Measurements from ENCODE around the gene MCC.

GRCh38 chr5:113084402-113085083 lies 403.7 kb downstream of the MCC start:
- TF ChIP-seq CTCF (IDR thresholded peaks at IDR 0.05), result peak in 4 of 7 experiments; percentile 10 to 26 (median 14)
- TF ChIP-seq POLR2A (IDR thresholded peaks at IDR 0.05), result no peak
